Ascending aorta (tissue), 2 donors: ENCODE data around the gene GSN. TPM values are rescaled to one million over a fixed set of nuclear protein-coding genes. Genes with fewer than 3 reads are reported as not detected.

ENCODE experiments used
- DNase-seq, 2 donors: peaks; one replicate each; pipeline ENCODE4 v3.0.0-alpha.2; 2019; ENCODE audit warnings: low spot score in 2 of 2
- H3K27ac ChIP-seq, 2 donors: fragments of 200-600 bp; sonication (generic); one replicate each; pipeline ENCODE4 v1.5.1; 2016 to 2017; ENCODE audit warnings: mild to moderate bottlenecking in 1 of 2
- H3K27me3 ChIP-seq: fragments of 200-600 bp; sonication (generic); one replicate; pipeline ENCODE4 v1.5.1; 2017
- H3K36me3 ChIP-seq, 2 donors: fragments of 200-600 bp; sonication (generic); one replicate each; pipeline ENCODE4 v1.5.1; 2016
- H3K4me1 ChIP-seq, 2 donors: fragments of 200-600 bp; sonication (generic); one replicate each; pipeline ENCODE4 v1.5.1; 2016 to 2017; ENCODE audit warnings: mild to moderate bottlenecking in 1 of 2
- H3K4me3 ChIP-seq, 2 donors: fragments of 200-600 bp; sonication (generic); one replicate each; pipeline ENCODE4 v1.5.1; 2016 to 2017; ENCODE audit warnings: mild to moderate bottlenecking in 1 of 2
- H3K9me3 ChIP-seq, 2 donors: fragments of 200-600 bp; sonication (generic); one replicate each; pipeline ENCODE4 v1.5.1; 2016
- CTCF ChIP-seq, 3 experiments: fragments of 200-600 bp in 2 of 3; fragments of 450-650 bp in 1 of 3; sonication (generic) in 2 of 3; IDR thresholded peaks; one replicate each; pipeline ENCODE4 v1.5.1; 2016 to 2019; ENCODE audit warnings: antibody characterized with exemption in 3 of 3, mild to moderate bottlenecking in 1 of 3, moderate library complexity in 1 of 3
- intact Hi-C: fragments of 100-400 bp; cut with DNase I; formaldehyde crosslinking; loops from one replicate; pipeline ENCODE4 v1.15.1; 2023
- total RNA-seq: library from RNA; depleted of rRNA; stranded (reverse); fragments of >200 nt; gene quantifications from one replicate; pipeline ENCODE4 v1.1.0, GENCODE V29; 2016

The GSN gene
- total RNA-seq, 1 donor from 2014 or later: 3,012 TPM

GRCh38 chr9:121299467-121300282, 31.7 kb downstream of the GSN start:
- Histone ChIP-seq H3K4me3 (peak overlapping the region; percentile 70 to 74), H3K4me1 (peaks cover 51 to 82% of the 10 kb centered on the region in 2 donors), H3K9me3 (no peaks in the 10 kb centered on the region), H3K36me3 (peaks cover 27 to 48% of the 10 kb centered on the region in 2 donors), H3K27ac (peak overlapping the region; percentile 92 to 99), H3K27me3 (no peaks in the 10 kb centered on the region)
- TF ChIP-seq CTCF (IDR thresholded peaks at IDR 0.05): no peak
- intact Hi-C loops: loop anchor here (2.0 to 10.0 kb wide), 4 partner anchors 13 to 185 kb away; no protein-coding TSS in a partner anchor
- peak in 1 of 2 donors; percentile 88 for DNase-seq

GRCh38 chr9:121300283-121301119, 32.5 kb downstream of the GSN start:
- intact Hi-C loops: loop anchor here (5.0 to 10.0 kb wide), 2 partner anchors 88 to 184 kb away; no protein-coding TSS in a partner anchor
- peak overlapping the region; percentile 70 to 74 for H3K4me3 ChIP-seq
- no peak for DNase-seq
- H3K27me3 ChIP-seq: no peaks in the 10 kb centered on the region
- H3K27ac ChIP-seq: peak overlapping the region; percentile 92 to 99
- peaks cover 36 to 56% of the 10 kb centered on the region in 2 donors for H3K36me3 ChIP-seq
- no peaks in the 10 kb centered on the region for H3K9me3 ChIP-seq
- H3K4me1 ChIP-seq: peaks cover 51 to 81% of the 10 kb centered on the region in 2 donors
- no peak for TF ChIP-seq CTCF (IDR thresholded peaks at IDR 0.05)

GRCh38 chr9:121301881-121302286, 33.9 kb downstream of the GSN start:
- intact Hi-C loops: loop anchor here (5.0 to 10.0 kb wide), 2 partner anchors 90 to 183 kb away; no protein-coding TSS in a partner anchor
- peak overlapping the region; percentile 92 to 99 for H3K27ac ChIP-seq

GRCh38 chr9:121302341-121302740, 34.4 kb downstream of the GSN start:
- DNase-seq: peak in 1 of 2 donors; percentile 5
- peaks cover 52 to 64% of the 10 kb centered on the region in 2 donors for H3K36me3 ChIP-seq
- intact Hi-C loops: loop anchor here (5.0 to 10.0 kb wide), 2 partner anchors 90 to 182 kb away; no protein-coding TSS in a partner anchor

More at GRCh38 chr9:121301881-121302286, 33.9 kb downstream of the GSN start:
- DNase-seq: no peak
- H3K36me3 ChIP-seq: peaks cover 49 to 61% of the 10 kb centered on the region in 2 donors
- peak overlapping the region; percentile 18 to 74 for H3K4me3 ChIP-seq
- H3K9me3 ChIP-seq: no peaks in the 10 kb centered on the region
- H3K27me3 ChIP-seq: no peaks in the 10 kb centered on the region
- H3K4me1 ChIP-seq: peaks cover 38 to 78% of the 10 kb centered on the region in 2 donors
- TF ChIP-seq CTCF (IDR thresholded peaks at IDR 0.05): no peak

More at GRCh38 chr9:121302341-121302740, 34.4 kb downstream of the GSN start:
- Histone ChIP-seq H3K4me1 (peaks cover 38 to 74% of the 10 kb centered on the region in 2 donors), H3K9me3 (no peaks in the 10 kb centered on the region), H3K27ac (peak overlapping the region; percentile 92 to 99), H3K27me3 (no peaks in the 10 kb centered on the region), H3K4me3 (peak overlapping the region in 1 of 2 donors; percentile 74)
- no peak for TF ChIP-seq CTCF (IDR thresholded peaks at IDR 0.05)
